PFSK-1 (cell line): ENCODE data around the gene NELFB.

Source experiments
- FOXP2 ChIP-seq: optimal IDR thresholded peaks from 2 replicates; pipeline ENCODE3; 2011; ENCODE audit warnings: borderline replicate concordance, control low read depth, inconsistent platforms; ENCODE audit not compliant: insufficient read depth; ENCODE audit errors: extremely low read length, extremely low read depth
- POLR2AphosphoS5 ChIP-seq: IDR thresholded peaks from 2 replicates; pipeline ENCODE4 v1.6.1; 2012; ENCODE audit warnings: low read depth, mild to moderate bottlenecking, control low read depth, low read length, moderate library complexity
- SIN3A ChIP-seq: IDR thresholded peaks from 2 replicates; pipeline ENCODE4 v1.6.1; 2012; ENCODE audit warnings: mild to moderate bottlenecking, low read length, moderate library complexity, borderline replicate concordance; ENCODE audit not compliant: insufficient read depth
- TAF1 ChIP-seq: IDR thresholded peaks from 2 replicates; pipeline ENCODE4 v1.6.1; 2012; ENCODE audit warnings: low read length, control low read depth, borderline replicate concordance; ENCODE audit not compliant: insufficient read depth
- TF ChIP-seq, protein P1 (sequence below), 2 experiments: IDR thresholded peaks; 2 replicates each; pipeline versions ENCODE4 v1.6.1 to v1.8.0; 2011 to 2012; ENCODE audit warnings: low read depth in 2 of 2, low read length in 2 of 2, control low read depth in 1 of 2, inconsistent platforms in 1 of 2, mild to moderate bottlenecking in 1 of 2, moderate library complexity in 1 of 2; ENCODE audit not compliant: insufficient read depth in 1 of 2

Gene NELFB

DNA sequence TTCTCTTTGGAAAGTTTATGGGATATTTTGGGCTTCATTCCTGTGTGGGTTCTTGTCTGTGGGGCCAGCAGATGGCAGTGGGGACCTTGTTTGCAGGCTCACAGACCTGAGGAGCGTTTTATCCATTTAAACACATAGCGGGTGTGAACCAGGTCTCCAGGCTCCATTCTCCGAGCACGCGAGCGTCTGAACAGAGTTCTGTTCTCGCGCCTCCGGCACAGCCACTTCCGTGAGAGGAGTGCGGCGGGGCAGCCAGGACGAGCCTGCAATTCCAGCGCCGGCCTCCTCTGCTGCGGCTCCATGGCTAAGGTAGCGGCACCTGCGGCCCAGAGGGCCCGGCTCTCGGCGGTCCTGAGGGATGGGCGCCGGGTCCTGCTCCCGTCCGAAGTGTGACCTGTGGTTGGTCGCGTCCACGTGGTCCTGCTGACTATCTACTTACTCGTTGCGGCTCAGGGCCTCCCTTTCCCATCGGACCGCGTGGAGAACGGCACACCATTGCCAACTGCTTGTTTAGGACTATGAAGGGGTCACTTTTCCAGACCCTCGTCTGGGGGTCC, 39.6 kb downstream of the NELFB start:
- TF ChIP-seq SIN3A (no peak), FOXP2 (no peak), POLR2AphosphoS5 (no peak), TAF1 (no peak)
- TF ChIP-seq, protein P1, sequence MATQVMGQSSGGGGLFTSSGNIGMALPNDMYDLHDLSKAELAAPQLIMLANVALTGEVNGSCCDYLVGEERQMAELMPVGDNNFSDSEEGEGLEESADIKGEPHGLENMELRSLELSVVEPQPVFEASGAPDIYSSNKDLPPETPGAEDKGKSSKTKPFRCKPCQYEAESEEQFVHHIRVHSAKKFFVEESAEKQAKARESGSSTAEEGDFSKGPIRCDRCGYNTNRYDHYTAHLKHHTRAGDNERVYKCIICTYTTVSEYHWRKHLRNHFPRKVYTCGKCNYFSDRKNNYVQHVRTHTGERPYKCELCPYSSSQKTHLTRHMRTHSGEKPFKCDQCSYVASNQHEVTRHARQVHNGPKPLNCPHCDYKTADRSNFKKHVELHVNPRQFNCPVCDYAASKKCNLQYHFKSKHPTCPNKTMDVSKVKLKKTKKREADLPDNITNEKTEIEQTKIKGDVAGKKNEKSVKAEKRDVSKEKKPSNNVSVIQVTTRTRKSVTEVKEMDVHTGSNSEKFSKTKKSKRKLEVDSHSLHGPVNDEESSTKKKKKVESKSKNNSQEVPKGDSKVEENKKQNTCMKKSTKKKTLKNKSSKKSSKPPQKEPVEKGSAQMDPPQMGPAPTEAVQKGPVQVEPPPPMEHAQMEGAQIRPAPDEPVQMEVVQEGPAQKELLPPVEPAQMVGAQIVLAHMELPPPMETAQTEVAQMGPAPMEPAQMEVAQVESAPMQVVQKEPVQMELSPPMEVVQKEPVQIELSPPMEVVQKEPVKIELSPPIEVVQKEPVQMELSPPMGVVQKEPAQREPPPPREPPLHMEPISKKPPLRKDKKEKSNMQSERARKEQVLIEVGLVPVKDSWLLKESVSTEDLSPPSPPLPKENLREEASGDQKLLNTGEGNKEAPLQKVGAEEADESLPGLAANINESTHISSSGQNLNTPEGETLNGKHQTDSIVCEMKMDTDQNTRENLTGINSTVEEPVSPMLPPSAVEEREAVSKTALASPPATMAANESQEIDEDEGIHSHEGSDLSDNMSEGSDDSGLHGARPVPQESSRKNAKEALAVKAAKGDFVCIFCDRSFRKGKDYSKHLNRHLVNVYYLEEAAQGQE (IDR thresholded peaks at IDR 0.05; ENCODE audit: insufficient read depth in 1 of 2, low read depth in 2 of 2, low read length in 2 of 2) = no peak

DNA sequence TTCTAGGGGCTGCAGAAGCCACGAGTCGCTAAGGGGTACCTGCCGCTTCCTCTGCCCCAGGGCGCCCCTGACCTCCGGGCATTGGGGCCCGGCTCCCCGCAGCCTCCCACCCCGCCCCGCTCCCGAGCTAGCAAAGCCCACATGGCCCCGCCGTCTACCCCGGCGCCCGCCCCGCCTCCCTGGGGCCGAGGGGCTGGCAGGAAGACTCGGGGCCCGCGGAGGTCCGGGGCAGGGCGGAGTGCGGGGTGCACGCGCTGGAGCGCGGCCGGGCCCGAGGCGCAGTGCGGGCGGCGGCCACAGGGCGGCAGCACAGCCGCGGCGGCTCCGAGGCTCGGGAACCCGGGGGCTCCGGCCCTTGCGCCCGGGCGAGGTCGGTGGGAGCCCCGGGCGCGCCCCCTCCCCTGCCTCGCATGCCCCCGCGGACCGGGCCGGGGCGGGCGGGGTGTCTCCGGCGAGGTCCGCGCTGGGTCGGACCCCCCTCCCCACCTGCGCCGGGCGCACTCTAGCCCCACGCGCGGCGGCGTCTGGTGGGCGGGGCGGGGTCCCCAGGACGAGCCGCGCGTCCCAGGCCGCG, 40.2 kb downstream of the NELFB start:
- TF ChIP-seq FOXP2 (no peak), SIN3A (no peak), POLR2AphosphoS5 (no peak), TAF1 (no peak)
- TF ChIP-seq, protein P1 (IDR thresholded peaks at IDR 0.05; ENCODE audit: insufficient read depth in 1 of 2, low read depth in 2 of 2, low read length in 2 of 2) = no peak

DNA sequence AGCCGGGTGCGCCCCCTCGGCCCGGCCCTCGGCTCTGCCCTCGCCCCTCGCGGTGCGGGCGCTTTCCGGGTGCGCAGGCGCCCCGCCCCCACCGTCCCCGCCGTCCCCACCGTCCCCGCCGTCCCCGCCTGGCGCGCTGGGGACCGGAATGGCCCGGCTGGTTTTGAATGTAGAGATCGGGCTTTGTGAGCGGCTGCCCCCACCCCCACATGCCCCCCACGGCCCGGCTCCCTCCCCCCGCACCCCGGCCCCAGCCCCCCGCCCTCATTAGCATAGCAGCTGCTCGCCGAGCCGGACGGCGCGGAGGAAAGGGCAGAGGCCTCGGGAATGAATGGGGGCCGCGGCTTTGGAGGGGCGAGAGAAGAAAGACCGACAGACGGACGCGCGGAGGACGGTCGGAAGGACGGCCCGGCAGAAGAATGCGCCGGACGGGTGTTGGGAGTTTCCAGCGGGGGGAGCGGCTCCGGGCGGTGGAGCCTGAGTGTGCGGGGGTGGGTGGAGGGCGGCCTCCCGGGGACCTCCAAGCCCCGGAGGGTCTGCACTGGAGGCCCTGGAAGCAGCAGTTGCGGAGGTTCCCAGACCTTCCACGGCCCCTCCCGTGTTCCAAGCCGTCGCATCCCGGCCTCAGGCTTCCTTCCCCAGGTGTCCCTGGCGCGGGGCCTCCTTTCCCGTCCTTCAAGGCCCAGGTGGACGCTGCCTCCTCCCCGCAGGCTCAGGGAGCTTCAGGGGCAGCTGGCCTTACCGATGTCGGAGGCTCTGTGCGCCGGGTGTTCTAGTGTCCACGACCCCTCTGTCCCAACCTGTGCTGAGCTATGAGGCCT, 40.9 kb downstream of the NELFB start:
- TF ChIP-seq SIN3A (no peak; the same call in 1 of the 2 replicates), POLR2AphosphoS5 (no peak; the same call in 1 of the 2 replicates), FOXP2 (no peak), TAF1 (no peak)
- TF ChIP-seq, protein P1 (IDR thresholded peaks at IDR 0.05; ENCODE audit: insufficient read depth in 1 of 2, low read depth in 2 of 2, low read length in 2 of 2) = no peak

DNA sequence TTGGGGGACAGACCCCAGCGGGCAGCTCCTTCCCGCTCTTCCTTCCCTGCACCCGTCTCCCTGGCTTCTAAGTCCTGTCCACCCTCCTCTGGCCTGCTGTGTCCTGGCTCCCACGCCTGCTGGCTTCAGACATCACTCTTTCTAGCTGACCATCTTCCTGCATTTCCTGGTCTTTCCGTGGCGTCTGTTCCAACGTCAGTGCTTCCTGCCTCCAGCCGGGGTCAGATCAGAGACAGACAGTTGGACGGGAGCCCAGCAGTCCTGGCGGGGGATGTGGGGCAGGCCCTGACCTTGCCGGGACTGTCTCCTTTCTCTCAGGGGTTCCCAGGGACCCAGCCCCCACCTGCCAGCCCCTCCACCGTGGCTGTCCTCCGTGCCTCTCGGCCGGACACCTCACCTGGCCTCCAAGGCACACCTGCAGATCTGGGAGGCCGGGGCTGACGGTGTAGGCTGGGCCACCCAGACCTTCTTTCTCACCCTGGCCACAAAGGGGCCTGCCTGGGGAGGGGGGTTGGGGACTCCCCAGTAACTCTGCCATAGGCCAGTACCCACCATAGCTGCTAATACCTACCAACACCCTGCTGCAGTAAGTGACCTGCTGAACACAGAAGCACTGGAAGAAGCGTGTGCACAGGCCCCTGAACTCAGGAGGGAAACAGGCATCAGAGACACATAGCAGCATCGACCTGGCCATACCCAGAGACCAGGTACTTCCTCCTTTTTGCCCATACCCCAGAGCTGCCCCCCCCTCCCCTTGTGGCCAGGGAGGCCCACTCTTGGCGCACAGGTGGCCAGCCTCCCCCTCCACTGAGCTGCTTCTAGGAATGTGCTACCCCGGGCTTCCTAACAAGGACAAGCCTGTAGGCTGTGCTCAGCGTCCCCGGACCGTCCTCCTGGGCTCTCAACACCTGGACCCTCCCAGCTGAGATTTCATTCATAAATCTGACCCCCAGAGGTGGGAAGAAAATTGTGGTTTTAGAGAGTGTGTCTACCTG, 41.8 kb downstream of the NELFB start:
- 0 out of 2 replicates have a peak, but pooled peaks have one; percentile 72 for TF ChIP-seq SIN3A
- peak; percentile 73; the same call in 1 of the 2 replicates for TF ChIP-seq TAF1
- no peak for TF ChIP-seq FOXP2
- TF ChIP-seq, protein P1 (IDR thresholded peaks at IDR 0.05; ENCODE audit: insufficient read depth in 1 of 2, low read depth in 2 of 2, low read length in 2 of 2) = peak in 1 of 2 experiments; percentile 27; a peak in 1 of 4 replicates
- peak; percentile 58; the same call in 1 of the 2 replicates for TF ChIP-seq POLR2AphosphoS5
